Effector CD8-positive, alpha-beta T cell (primary cell): Measurements from ENCODE around the gene PSMA3.

Experiments
- DNase-seq: peaks from one replicate; lab custom pipeline; 2025; lab: John Stamatoyannopoulos, UW

Gene PSMA3

DNA sequence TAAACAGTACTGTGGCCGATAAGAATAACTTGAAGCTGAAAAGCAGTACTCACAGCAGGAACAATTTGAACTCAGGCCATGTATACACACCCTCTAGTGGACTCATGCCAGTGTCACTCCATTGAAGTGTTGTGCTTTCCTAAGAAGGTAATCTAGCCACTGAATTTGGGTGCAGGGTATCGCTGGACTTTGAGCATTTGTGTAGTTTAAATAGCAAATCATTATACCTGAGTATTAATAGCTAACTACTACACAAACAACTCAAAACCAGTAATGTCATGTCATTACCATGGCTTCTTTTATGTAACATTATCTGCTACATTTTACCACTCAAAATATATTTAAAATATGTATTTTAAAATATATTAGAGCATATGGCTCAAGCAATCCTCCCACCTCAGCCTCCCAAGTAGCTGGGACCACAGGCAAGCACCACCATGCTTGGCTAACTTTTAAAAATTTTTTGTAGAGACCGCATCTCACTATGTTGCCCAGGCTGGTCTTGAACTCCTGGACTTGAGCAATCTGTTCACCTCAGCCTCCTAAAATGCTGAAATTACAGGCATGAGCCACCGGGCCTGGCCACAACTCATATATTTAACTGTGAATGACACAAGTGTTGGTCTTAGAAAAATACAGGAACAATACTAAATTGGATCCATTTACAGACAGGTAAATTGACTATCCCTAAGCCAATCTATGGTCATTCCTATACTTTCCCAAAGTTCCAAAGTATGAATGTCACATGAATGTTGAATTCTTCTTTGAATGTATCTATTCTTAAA lies 28.1 kb downstream of the PSMA3 start:
- no peak for DNase-seq

DNA sequence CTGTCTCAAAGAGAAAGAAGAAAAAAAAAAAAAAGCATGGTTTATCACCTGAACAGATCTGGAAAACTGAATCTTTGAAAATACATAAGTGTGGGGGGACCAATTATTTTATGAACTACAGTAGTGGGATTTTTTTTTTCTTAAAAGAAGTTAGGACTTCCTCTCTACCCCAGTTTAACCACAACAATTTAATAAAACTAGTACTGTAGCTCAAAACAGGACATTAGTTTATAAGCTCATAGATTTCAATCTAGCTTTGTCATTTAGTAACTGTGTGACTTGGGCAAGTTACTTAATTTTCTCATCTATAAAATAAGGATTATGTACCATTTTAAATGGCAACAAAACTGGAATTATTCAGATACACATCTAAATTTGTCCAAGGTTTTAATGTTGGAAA lies 30.2 kb downstream of the PSMA3 start:
- DNase-seq, result no peak

DNA sequence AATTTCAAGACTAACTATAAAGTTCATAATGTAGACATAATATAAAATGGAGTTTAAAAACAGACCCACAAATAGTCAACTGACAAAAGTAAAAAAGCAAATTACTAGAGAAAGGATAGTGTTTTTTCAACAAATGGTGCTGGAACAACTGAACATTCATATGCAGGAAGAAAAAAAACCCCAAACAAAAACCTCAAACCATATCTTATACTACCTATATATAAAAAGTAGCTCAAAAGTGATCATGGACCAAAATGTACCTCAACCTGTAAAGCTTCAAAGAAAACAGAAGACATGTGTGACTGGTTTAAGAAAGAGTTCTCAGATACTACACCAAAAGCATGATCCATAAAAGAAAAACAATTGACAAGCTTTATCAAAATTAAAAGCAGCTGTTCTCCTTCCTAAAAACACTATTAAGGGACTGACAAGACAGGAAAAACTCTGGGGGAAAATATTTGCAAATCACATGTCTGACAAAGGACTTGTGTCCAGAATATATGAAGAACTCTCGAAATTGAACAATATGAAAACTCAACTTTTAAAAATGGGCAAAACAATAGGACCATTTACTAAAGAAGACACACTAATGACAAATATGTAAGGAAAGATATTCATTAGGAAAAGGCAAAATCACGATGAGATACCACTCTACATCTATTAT lies 31.0 kb downstream of the PSMA3 start:
- DNase-seq, result no peak

DNA sequence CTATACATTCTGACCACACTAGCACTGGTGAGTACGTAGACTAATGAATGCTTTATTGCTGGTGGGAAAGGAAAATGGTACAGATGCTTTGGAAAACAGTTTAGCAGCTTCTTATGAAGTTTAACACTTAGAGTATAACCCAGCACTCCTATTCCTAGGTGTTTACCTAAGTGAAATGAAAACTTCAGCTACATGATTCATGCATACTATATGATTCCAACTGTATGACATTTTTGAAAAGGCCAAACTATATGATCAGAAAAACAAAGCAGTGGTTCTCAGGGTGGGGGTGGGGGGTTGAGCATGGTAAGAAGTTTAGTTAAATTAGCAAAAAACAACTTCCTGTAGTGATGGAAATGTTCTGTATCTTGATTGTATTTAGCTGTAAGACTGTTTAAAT lies 31.6 kb downstream of the PSMA3 start:
- DNase-seq, result no peak

DNA sequence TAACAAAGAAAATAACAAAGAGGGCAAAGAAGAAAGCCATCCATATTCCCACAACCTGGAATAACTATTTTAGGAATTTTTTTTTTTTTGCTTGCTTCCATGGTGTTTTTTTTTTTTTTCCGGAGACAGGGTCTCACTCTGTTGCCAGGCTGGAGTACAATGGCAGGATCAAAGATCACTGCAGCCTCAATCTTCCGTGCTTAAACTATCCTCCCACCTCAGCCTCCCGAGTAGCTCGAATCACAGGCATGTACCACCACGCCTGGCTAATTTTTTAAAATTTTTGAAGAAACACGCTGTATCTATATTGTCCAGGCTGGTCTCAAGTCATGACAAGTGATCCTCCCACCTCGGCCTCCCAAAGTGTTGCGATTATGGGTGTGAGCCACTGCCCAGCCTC lies 33.5 kb downstream of the PSMA3 start:
- DNase-seq, result no peak

DNA sequence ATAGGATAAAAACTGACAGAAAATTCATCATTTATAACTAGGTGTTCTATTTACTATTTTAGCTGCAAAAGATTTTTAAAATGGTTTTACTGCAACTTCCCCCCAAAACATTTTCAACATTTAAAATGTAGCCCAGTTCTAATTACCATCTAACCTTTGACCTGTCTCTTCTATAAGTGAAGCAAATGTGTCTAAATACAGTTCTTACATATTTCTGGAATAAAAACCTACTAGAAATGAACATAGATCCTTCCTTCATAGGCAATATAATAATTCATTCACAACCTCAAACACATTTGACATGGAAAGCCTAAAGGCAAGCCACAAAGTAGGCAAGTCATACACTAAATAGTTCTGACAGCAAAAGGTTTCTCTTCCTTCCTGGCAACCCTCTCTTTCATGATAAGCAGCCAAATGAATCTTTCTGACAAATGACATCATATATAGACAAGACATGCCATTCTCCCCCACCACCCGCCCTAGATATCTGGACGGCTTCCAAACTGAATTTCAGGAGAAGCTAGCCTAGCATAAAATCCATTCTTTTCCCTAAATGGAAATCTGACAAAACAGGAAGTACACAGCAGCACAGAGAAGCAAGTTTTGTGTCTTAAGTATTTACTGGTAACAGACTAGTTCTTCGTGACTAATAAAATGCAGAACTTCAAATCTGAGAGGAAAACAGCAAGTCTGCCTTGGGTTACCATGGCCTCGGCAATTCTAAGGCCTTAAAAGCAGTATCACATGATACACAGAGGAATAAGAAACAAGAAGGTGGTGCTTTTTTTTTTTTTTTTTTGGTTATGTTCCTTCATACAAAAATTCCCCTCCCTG lies 36.5 kb downstream of the PSMA3 start:
- no peak for DNase-seq

DNA sequence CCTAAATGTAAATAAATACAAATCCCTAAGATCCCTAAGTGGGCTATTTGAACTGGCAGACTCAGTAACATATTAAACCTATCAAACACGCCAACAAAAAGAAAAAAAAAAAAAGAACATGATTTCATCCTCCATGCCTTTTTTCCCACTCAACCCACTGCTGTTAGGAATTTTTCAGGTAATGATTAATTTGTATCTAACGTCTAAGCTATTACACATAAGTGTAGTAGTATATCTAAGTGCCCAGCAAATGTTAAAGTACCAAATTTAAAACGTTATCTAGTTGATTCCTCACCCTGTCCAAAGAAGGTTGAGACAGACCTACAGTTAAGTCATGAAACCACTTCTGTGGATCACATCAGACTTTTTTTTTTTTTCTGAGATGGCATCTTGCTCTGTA lies 37.3 kb downstream of the PSMA3 start:
- DNase-seq, result no peak

DNA sequence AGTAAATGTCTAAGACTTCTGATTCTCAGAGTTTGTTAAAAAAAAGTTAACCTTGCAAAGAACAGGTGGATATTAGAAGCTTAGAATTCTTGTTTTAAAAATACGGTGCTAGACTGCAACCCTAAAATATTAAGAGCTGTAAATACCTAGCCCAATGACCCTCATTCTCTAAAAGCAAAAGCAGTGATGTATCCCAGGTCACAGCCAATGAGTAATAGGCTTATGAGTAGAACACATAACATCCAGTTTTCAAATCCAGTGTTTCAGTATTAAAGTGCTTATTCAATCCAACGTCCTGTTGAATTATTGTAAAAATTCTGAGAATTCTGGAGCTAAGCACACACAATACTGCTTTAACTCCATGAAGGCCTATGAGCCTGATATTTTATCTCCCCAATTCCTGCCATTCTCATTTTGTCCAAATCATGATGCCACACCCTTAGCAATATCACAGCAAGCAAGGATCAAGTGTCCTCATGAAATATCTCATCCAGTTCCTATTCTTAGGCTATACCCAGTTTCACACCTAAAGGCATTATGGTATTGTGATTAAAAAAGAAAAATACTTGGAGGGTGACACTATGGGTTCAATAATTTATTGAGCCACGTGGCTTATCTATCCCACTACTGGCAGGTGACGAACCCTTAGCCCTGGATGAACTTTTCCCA lies 38.4 kb downstream of the PSMA3 start:
- no peak for DNase-seq

DNA sequence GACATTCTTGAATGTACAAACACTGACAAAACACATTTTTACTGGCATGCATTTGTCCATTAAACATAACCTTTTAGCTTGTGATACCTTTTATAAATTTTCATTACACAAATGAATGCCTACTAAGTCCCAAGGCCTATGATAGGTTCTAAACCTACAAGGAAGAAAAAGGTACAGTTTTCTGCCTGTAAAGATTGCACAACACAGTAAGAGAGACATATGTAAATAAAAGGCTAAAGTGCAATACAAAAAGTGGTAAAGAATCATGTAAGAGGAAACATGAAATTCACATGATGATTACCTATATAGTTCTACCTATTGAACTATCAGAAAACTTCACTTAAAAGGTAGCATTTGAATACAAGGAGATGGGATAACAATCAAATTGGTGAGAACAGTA lies 39.1 kb downstream of the PSMA3 start:
- DNase-seq, result no peak

DNA sequence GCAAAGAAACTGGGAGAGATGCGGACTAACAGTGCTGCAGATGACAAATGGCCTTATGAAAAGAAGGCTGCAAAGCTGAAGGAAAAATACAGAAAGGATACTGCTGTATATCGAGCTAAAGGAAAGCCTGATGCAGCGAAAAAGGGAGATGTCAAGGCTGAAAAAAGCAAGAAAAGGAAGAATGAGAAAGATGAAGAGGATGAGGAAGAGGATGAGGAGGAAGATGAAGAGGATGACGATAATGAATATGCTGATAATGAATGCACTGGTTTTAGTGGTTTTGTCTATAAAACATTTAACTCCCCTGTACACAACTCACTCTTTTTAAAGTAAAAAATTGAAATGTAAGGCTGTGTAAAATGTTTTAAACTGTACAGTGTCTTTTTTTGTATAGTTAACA lies 40.5 kb downstream of the PSMA3 start:
- no peak for DNase-seq

DNA sequence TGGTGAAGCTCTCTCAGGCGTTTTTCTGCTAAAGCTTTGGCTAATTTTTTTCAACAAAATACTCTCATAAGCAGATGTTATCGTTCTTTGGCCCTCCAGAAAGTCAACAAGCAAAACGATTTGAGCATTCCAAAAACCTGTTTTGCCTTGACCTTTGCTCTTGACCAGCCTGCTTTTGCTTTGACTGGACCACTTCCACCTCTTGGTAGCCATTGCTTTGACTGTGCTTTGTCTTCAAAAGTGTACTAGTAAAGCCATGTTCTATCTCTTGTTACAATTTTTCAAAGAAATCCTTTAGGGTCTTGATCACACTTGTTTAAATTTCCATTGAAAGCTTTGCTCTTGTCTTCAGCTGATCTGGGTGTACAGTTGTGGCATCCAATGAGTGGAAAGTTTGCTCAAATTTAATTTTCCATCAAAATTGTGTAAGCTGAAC lies 43.0 kb downstream of the PSMA3 start:
- DNase-seq, result no peak

DNA sequence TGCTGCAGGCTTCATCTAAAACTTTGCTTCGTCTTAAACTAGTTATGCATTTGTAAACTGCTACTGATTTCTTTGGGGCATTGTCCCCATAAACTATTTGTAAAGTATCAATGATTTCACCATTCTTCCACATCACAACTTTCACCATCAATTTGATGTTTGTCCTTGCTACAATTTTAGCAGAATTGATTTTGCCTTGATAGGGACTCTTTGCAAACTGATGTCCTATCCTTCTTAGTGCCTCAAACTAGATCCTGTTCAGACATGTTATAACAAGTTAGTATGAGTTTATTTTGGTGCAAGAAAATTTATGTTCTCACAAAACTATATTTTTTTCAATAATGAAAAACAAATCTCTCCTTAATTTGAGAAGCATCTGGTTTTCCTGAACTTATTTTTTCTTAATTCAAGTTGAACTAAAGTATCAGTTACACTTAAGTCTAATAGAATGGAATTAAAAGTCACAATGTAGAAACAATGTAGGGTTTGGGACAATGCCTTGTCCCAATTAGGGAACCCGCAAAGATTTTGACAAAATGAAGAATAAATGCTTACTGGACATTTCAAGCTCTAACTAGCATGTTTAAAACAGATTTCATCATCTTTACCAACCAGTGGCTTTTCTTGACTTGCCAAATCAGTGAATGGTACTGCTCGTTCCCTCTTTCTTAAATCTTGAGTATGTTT lies 43.6 kb downstream of the PSMA3 start:
- no peak for DNase-seq

DNA sequence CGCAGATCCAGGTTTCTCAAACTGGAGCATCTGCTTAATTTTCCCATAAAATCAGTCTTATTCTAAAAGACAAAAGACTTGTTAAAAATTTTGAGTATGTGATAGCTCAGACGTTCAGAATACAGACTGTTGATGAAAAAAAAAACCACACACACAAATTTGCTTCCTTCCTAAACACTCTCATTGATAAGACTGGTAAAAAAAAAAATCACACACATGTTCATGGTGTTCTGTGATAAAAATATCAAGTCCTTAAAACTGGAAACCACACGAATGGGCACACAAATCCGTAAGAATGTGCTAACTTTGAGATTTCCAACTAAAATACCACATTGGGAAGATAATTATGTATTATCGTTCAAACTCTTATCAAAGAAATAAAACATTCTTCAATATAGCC lies 47.0 kb downstream of the PSMA3 start:
- DNase-seq, result no peak

DNA sequence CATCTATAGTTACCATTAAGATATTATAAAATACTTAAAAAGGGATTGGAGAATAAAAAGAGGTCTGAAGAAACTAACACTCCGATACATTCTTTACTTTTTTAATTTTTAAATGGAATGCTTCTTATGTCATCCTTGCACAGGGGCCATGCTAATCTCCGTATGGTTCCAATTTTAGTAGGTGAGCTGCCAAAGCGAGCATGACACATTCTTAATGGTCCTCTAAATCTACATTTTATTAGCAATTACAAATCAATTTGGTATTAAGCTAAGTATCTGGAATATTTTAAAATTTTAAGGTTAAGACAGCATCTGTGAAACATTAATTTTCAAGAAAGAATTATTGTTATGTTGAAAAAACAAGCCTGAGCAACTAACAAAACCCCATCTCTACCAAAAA lies 47.5 kb downstream of the PSMA3 start:
- DNase-seq, result no peak

DNA sequence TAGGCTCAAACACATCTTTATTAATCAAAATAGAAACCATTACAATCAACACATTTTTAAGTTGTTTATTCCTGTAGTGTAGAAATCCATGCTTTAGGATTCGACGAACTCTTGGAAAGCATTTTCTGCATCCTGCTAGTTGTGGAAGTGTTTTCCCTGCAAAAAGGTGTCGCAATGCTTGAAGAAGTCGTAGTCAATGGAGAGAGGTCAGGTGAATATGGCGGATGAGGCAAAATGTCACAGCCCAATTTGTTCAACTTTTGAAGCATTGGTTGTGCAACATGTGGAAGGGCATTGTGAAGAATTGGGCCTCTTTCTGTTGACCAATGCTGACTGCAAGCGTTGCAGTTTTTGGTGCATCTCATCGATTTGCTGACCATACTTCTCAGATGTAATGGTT lies 49.6 kb downstream of the PSMA3 start:
- DNase-seq, result no peak

DNA sequence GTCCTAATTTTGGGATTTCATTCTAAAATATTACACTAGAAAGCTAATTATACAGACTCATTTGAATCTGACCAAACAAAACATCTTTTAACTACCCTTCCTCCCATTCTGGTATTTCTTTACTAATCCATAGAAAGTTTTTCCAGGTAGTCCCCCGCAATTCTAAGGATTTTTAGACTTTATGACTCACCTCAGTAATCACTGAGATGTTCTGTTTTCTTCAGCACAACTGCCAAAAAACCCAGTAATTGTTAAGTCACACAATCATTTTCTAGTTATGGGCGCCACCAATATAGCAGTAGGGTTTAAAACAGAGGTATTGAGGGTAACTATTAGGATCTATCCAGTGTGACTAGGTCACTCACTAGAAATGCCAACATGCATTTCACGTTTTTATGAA lies 52.1 kb downstream of the PSMA3 start:
- no peak for DNase-seq

DNA sequence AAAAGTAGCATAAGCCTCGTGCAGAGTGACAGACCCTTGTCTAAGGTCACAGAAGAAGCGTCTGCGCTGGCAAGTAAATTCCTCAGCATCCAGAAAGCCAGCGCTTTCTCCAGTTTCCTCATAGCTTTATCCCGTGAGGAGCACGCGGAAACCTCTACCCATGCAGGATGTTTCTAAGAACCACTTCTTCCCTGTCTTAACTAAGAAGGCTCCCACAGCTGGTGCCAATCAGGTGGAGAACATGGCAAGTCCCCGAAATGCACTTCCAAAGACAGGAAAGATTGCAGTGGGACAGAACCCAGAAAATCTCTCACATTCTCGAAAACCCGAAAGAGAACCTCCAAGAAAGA lies 52.7 kb downstream of the PSMA3 start:
- DNase-seq, result no peak

DNA sequence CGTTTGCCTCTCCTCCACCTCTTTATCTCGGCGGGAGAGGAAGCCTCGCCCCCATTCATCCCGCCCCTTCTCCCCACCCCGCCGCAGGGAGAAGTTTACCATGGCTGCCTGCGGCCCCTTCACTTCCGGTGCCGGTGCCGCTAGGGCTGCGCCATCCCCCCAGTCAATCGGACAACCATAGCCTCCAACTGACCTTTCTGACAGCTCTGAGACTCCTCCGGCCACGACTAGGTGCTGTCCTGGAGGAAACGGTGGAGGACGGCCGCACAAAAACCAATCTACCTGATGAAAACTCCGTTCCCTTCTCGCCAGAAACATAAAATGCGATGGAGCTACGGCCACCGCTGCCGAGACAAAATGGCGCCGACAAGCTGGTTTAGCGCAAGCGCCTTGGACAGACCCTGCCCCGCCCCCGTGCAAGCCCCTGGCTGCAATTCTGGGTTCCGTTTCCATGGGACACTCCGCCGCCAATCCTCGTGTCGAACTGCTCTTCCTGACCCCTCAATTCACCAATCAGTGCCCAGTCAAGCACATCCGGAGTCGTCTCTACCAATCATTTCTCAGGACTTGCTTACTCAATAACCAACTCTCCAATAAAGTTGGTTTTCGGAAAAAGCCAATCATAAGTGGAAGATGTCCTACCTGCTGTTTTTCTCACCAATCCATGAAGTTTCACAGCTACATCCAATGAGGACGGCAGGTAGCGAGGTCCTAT lies 53.3 kb downstream of the PSMA3 start:
- DNase-seq, result peak; percentile 96

DNA sequence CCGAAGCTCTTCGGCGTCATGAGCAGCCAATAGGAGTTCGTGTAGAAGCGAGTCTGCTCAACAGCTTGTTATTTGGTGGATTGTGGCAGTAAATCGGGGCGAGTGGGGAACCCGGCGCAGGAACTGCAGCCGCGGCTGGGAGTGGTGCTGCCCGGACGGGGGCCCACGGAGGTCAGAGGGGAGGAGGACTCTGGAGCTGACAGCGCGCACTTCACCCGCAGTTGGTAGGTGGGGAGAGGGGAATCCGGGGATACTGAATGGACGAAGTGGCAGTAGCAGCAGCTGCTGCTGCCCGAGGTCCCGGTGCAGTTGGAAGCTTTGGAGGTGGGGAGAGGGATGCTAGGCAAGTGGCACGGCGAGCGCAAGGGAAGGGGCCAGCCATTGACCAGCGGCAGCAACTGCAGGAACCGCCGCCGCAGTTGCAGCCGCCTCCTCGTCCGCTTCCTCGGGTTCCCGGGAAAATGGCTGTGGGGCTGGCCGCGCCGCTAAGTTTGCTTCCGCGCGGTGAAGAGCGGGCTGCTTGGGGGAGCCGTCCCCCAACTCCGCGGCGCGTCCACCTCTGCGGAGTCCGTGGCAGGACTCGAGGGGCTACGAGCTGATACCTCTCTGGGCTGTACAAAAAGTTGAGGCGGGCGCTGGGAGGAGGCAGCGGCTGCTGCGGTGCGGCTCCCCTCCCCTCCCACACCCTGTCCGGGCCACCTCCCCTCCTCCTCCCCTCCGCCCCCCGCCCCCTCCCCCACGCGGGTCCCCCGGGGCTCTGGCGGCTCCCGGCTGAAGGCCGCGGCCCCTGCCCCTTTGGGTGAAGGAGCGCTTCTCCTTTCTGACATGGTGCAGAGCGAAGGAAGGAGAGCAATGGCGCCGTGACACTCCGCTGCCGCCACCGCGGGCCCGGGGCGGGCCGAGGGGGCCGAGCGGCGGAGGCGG lies 54.1 kb downstream of the PSMA3 start, which contains the start of gene ARID4A:
Gene ARID4A (plus strand): TSS at position 79 of the 924 bp plus-strand sequence. CDS start 1,300 bp downstream, outside the sequence.
- DNase-seq, result peak; percentile 90
